OCI-LY1 (cell line): ENCODE results near the gene PDZD2.

ENCODE experiments used
- H2AFZ ChIP-seq: fragments of 200-600 bp; sonication (generic), shearing (Covaris generic); 2 replicates; pipeline ENCODE4 v1.6.0; 2014; ENCODE audit warnings: antibody characterized with exemption, mild to moderate bottlenecking, low read length
- H3F3A ChIP-seq: fragments of 200-600 bp; sonication (generic), shearing (Covaris generic); 2 replicates; pipeline ENCODE4 v1.6.0; 2014; ENCODE audit warnings: mild to moderate bottlenecking, antibody characterized with exemption, low read length, moderate library complexity; ENCODE audit not compliant: insufficient read depth
- H3K27ac ChIP-seq: fragments of 200-600 bp; sonication (generic); 2 replicates; pipeline ENCODE4 v1.5.1; 2014; ENCODE audit warnings: low read length, mixed run types, mild to moderate bottlenecking, low read depth; ENCODE audit not compliant: poor library complexity, severe bottlenecking
- H3K27me3 ChIP-seq: fragments of 200-600 bp; sonication (generic); 2 replicates; pipeline ENCODE4 v1.6.0; 2014; ENCODE audit warnings: antibody characterized with exemption, mild to moderate bottlenecking, low read length, moderate library complexity; ENCODE audit not compliant: insufficient read depth
- H3K36me3 ChIP-seq: fragments of 200-600 bp; sonication (generic); 2 replicates; pipeline ENCODE4 v1.6.1; 2014; ENCODE audit warnings: mild to moderate bottlenecking, antibody characterized with exemption, low read length, moderate library complexity, mixed read lengths; ENCODE audit not compliant: insufficient read depth
- H3K4me1 ChIP-seq: fragments of 200-600 bp; sonication (generic); 2 replicates; pipeline ENCODE4 v1.5.1; 2014; ENCODE audit warnings: mild to moderate bottlenecking, low read length, moderate library complexity; ENCODE audit not compliant: insufficient read depth, severe bottlenecking
- H3K4me2 ChIP-seq: fragments of 200-600 bp; sonication (generic), shearing (Covaris generic); 2 replicates; pipeline ENCODE4 v1.6.1; 2014; ENCODE audit warnings: low read length
- H3K4me3 ChIP-seq: fragments of 200-600 bp; sonication (generic); 2 replicates; pipeline ENCODE4 v1.5.1; 2014; ENCODE audit warnings: low read length, low read depth, mild to moderate bottlenecking, mixed read lengths; ENCODE audit not compliant: poor library complexity, severe bottlenecking
- H3K79me2 ChIP-seq: fragments of 200-600 bp; shearing (Covaris generic); 2 replicates; pipeline ENCODE4 v1.6.1; 2016; ENCODE audit warnings: mixed run types, low read length, mixed read lengths; ENCODE audit not compliant: insufficient read depth
- H3K9ac ChIP-seq: fragments of 200-600 bp; sonication (generic), shearing (Covaris generic); 2 replicates; pipeline ENCODE4 v1.6.1; 2014; ENCODE audit warnings: mild to moderate bottlenecking, low read length, mixed read lengths
- H3K9me2 ChIP-seq: fragments of 200-600 bp; sonication (generic), shearing (Covaris generic); 2 replicates; pipeline ENCODE4 v1.6.1; 2014; ENCODE audit warnings: low read depth, mild to moderate bottlenecking, low read length, mixed read lengths
- H3K9me3 ChIP-seq: fragments of 200-600 bp; shearing (Covaris generic); 2 replicates; pipeline ENCODE4 v1.6.1; 2014; ENCODE audit warnings: low read length, mixed read lengths
- H4K20me1 ChIP-seq: fragments of 200-600 bp; sonication (generic), shearing (Covaris generic); 2 replicates; pipeline ENCODE4 v1.6.0; 2016; ENCODE audit warnings: mild to moderate bottlenecking, low read length; ENCODE audit not compliant: insufficient read depth
- EZH2 ChIP-seq: fragments of 200-600 bp; sonication (generic), shearing (Covaris generic); IDR thresholded peaks from 2 replicates; pipeline ENCODE4 v1.8.0; 2017; ENCODE audit warnings: borderline replicate concordance, mixed run types, mild to moderate bottlenecking, antibody characterized with exemption, low read length, moderate library complexity, mixed read lengths
- TF ChIP-seq, protein P1 (sequence below): fragments of 200-600 bp; sonication (generic), shearing (Covaris generic); IDR thresholded peaks from 2 replicates; pipeline ENCODE4 v1.5.1; 2017; ENCODE audit warnings: mild to moderate bottlenecking, antibody characterized with exemption, low read length, moderate library complexity, mixed read lengths

PDZD2 gene

DNA sequence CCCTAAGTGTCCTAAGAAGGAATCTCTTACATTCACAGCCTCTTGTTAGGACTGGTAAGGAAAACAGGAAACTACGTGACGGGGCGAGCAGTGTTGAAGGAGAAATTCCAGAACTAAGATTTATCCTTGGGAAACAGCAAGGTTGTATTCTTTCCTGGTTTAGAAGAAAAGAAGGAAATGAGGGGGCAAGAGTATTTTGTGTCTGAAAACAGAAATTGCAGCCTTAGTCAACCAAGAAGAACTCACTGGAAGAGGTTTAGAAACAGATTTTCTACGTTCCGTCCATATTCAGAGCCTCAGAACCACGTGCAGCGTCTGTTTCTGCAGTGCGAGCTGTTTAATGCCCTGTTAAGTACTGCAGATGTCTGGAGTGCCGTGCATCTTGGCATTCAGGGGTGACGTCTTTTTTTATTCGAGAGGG, 460.0 kb downstream of the PDZD2 start:
- H3K9me2 ChIP-seq, result no peaks in the 10 kb centered on the region
- no peaks in the 10 kb centered on the region for H4K20me1 ChIP-seq
- no peak overlapping the region for H3K4me2 ChIP-seq
- TF ChIP-seq EZH2, result no peak
- TF ChIP-seq, protein P1, sequence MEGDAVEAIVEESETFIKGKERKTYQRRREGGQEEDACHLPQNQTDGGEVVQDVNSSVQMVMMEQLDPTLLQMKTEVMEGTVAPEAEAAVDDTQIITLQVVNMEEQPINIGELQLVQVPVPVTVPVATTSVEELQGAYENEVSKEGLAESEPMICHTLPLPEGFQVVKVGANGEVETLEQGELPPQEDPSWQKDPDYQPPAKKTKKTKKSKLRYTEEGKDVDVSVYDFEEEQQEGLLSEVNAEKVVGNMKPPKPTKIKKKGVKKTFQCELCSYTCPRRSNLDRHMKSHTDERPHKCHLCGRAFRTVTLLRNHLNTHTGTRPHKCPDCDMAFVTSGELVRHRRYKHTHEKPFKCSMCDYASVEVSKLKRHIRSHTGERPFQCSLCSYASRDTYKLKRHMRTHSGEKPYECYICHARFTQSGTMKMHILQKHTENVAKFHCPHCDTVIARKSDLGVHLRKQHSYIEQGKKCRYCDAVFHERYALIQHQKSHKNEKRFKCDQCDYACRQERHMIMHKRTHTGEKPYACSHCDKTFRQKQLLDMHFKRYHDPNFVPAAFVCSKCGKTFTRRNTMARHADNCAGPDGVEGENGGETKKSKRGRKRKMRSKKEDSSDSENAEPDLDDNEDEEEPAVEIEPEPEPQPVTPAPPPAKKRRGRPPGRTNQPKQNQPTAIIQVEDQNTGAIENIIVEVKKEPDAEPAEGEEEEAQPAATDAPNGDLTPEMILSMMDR, result no peak
- no peaks in the 10 kb centered on the region for H3F3A ChIP-seq
- peaks cover 34% of the 10 kb centered on the region for H3K36me3 ChIP-seq
- H3K4me1 ChIP-seq, result peaks cover 7% of the 10 kb centered on the region
- no peak overlapping the region for H2AFZ ChIP-seq
- no peak overlapping the region for H3K27ac ChIP-seq
- no peak overlapping the region for H3K4me3 ChIP-seq
- no peak overlapping the region for H3K9ac ChIP-seq
- H3K79me2 ChIP-seq, result no peaks in the 10 kb centered on the region
- H3K27me3 ChIP-seq, result no peaks in the 10 kb centered on the region
- H3K9me3 ChIP-seq, result no peaks in the 10 kb centered on the region

DNA sequence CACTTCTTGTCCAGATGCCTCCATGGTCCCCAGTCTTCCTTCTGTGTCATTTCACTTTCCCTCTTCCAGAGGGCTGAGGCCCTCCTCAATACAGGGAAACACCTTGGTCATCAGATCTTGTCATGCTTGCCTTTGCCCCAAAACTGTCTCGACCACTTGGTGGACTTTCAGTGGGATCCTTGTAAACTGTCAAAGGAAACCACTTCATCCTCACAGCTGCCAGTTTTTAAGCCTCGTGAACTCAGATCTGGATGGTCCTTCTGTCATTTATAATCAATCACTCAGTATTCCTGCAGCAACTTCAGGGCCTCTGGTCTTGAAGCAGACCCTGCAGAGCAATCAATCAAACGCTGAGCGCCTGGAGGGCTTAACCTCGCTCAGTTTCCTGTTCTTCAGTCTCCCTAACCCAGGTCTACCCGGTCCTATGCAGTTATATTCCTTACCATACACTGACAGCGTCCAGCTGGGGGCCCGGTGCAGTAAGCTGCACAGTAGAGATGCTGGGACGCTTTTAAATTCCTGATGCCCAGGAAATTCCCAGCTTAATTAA, 460.6 kb downstream of the PDZD2 start:
- H3K36me3 ChIP-seq, result peaks cover 35% of the 10 kb centered on the region
- no peak overlapping the region for H2AFZ ChIP-seq
- no peak overlapping the region for H3K9ac ChIP-seq
- no peak overlapping the region for H3K27ac ChIP-seq
- no peaks in the 10 kb centered on the region for H3K27me3 ChIP-seq
- H3F3A ChIP-seq, result no peaks in the 10 kb centered on the region
- H3K9me2 ChIP-seq, result no peaks in the 10 kb centered on the region
- no peak overlapping the region for H3K4me3 ChIP-seq
- no peak for TF ChIP-seq EZH2
- TF ChIP-seq, protein P1, result no peak
- H3K4me2 ChIP-seq, result no peak overlapping the region
- no peaks in the 10 kb centered on the region for H4K20me1 ChIP-seq
- no peaks in the 10 kb centered on the region for H3K79me2 ChIP-seq
- no peaks in the 10 kb centered on the region for H3K9me3 ChIP-seq
- H3K4me1 ChIP-seq, result peaks cover 7% of the 10 kb centered on the region

DNA sequence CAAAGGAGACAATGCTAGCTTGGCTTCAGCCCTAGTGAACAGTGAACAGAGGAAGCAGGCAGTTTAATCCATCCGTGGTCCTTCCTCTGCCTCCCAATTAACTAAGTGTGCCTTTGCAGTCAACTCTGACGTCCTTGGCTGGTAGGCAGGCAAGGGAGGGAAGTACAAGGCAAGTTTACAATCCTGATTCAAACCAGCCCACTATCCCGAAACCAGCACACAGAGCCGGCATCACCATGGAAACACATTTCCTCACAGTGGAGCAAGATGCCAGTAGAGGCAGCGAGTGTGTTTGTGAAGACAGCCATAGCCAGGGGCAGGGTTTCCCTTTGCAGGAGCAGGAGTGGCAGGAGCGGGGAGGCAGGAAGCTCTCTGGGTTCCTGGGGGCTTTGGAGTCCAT, 461.3 kb downstream of the PDZD2 start:
- TF ChIP-seq EZH2, result no peak
- TF ChIP-seq, protein P1, result no peak
- no peaks in the 10 kb centered on the region for H3K79me2 ChIP-seq
- peaks cover under 1% of the 10 kb centered on the region for H3K4me1 ChIP-seq
- H3K9me2 ChIP-seq, result no peaks in the 10 kb centered on the region
- H3K36me3 ChIP-seq, result peaks cover 41% of the 10 kb centered on the region
- H3K4me2 ChIP-seq, result no peak overlapping the region
- H4K20me1 ChIP-seq, result no peaks in the 10 kb centered on the region
- H2AFZ ChIP-seq, result no peak overlapping the region
- no peaks in the 10 kb centered on the region for H3K27me3 ChIP-seq
- H3K27ac ChIP-seq, result no peak overlapping the region
- no peak overlapping the region for H3K4me3 ChIP-seq
- H3K9ac ChIP-seq, result no peak overlapping the region
- H3F3A ChIP-seq, result no peaks in the 10 kb centered on the region
- H3K9me3 ChIP-seq, result no peaks in the 10 kb centered on the region
